Ramos (cell line): ENCODE measurements around the gene C1orf159.
"Not testable (repeated sequence)": the region's sequence is repeated elsewhere in the genome, so short reads cannot be mapped to it uniquely, and the experiment has no call there.

ENCODE experiments used
- in situ Hi-C: fragments of 300-500 bp; cut with MboI; formaldehyde crosslinking; loops from one replicate; pipeline ENCODE4 v1.14.3; 2022; ENCODE audit warnings: low sequenced_read_pairs; ENCODE audit not compliant: unreplicated experiment

C1orf159 gene

GRCh38 chr1:1151306-1151705, 35.4 kb upstream of the C1orf159 start:
- in situ Hi-C loops, result no loop called here

- in situ Hi-C loops, result no loop called here
Observed at GRCh38 chr1:1150100-1150499, 34.2 kb upstream of the C1orf159 start.

- in situ Hi-C loops, result loop anchor here (5.0 kb wide), 1 partner anchor 47 kb away; no protein-coding TSS in a partner anchor
Observed at GRCh38 chr1:1149416-1149815, 33.5 kb upstream of the C1orf159 start.

- in situ Hi-C loops, result loop anchor here (5.0 kb wide), 1 partner anchor 46 kb away; no protein-coding TSS in a partner anchor
Observed at GRCh38 chr1:1148569-1148968, 32.7 kb upstream of the C1orf159 start.

GRCh38 chr1:1148061-1148460, 32.2 kb upstream of the C1orf159 start:
- in situ Hi-C loops, result loop anchor here (5.0 kb wide), 1 partner anchor 46 kb away; no protein-coding TSS in a partner anchor

- in situ Hi-C loops, result loop anchor here (5.0 kb wide), 1 partner anchor 44 kb away; no protein-coding TSS in a partner anchor
Observed at GRCh38 chr1:1146596-1146995, 30.7 kb upstream of the C1orf159 start.

- in situ Hi-C loops, result loop anchor here (5.0 kb wide), 1 partner anchor 44 kb away; no protein-coding TSS in a partner anchor
Observed at GRCh38 chr1:1146026-1146425, 30.1 kb upstream of the C1orf159 start.

GRCh38 chr1:1145547-1145914, 29.6 kb upstream of the C1orf159 start:
- in situ Hi-C loops, result loop anchor here (5.0 kb wide), 1 partner anchor 43 kb away; no protein-coding TSS in a partner anchor

- in situ Hi-C loops, result loop anchor here (5.0 kb wide), 1 partner anchor 43 kb away; no protein-coding TSS in a partner anchor
Observed at GRCh38 chr1:1144843-1145546, 29.1 kb upstream of the C1orf159 start.

GRCh38 chr1:1144122-1144842, 28.4 kb upstream of the C1orf159 start:
- in situ Hi-C loops, result no loop called here

- in situ Hi-C loops, result no loop called here
Observed at GRCh38 chr1:1143636-1144035, 27.7 kb upstream of the C1orf159 start.

- in situ Hi-C loops, result no loop called here
Observed at GRCh38 chr1:1142844-1143243, 27.0 kb upstream of the C1orf159 start.

- in situ Hi-C loops, result not testable (repeated sequence)
Observed at GRCh38 chr1:1142352-1142751, 26.5 kb upstream of the C1orf159 start.

- in situ Hi-C loops, result no loop called here
Observed at GRCh38 chr1:1141911-1142250, 26.0 kb upstream of the C1orf159 start.

- in situ Hi-C loops, result no loop called here
Observed at GRCh38 chr1:1141244-1141910, 25.5 kb upstream of the C1orf159 start.

- in situ Hi-C loops, result no loop called here
Observed at GRCh38 chr1:1140673-1141072, 24.8 kb upstream of the C1orf159 start.

- in situ Hi-C loops, result no loop called here
Observed at GRCh38 chr1:1137256-1138045, 21.6 kb upstream of the C1orf159 start.

- in situ Hi-C loops, result no loop called here
Observed at GRCh38 chr1:1136547-1137230, 20.8 kb upstream of the C1orf159 start.

GRCh38 chr1:1135339-1136136, 19.6 kb upstream of the C1orf159 start:
- in situ Hi-C loops, result no loop called here
